HCT116 (cell line): ENCODE measurements around the gene LRRFIP1. TPM values are rescaled to one million over a fixed set of nuclear protein-coding genes. Genes with fewer than 3 reads are reported as not detected.
A peak's percentile ranks its signal among the peaks of the same experiment; 100 is the strongest.

Source experiments
- ATAC-seq: fragments of 200-7000 bp; cut with Tn5 transposase; 2 replicates; pipeline ENCODE4 v1.9.1; 2020; ENCODE audit warnings: mild to moderate bottlenecking, moderate library complexity
- BruUV-seq: library from RNA; stranded (reverse); fragments of 400-500 nt; replicated peaks from 2 replicates; lab custom pipeline; 2021; lab: Mats Ljungman, UMichigan
- CTCF ChIA-PET: fragments of 300-600 bp; sonication (Branson Sonifier 250); formaldehyde crosslinking; loops from one replicate; lab custom pipeline; 2021; ENCODE audit warnings: antibody characterized with exemption; lab: Charles Lee
- POLR2A ChIA-PET: fragments of 300-600, 350-600 bp; sonication (Branson Sonifier 250); formaldehyde crosslinking; loops from one replicate; lab custom pipeline; 2021; ENCODE audit warnings: antibody characterized with exemption; lab: Charles Lee
- RAD21 ChIA-PET, 2 experiments: fragments of 300-600 bp; sonication (Branson Sonifier 250); formaldehyde crosslinking; loops; one replicate each; lab custom pipeline; 2023; ENCODE audit warnings: low total read pairs in 2 of 2; ENCODE audit not compliant: uncharacterized antibody in 2 of 2, unreplicated experiment in 2 of 2, low non-redundant PET in 1 of 2; lab: Charles Lee
- DNase-seq: peaks from one replicate; pipeline ENCODE4 v3.0.0-alpha.2; 2010; ENCODE audit warnings: low read depth, low spot score
- H2AFZ ChIP-seq: fragments of 200-600 bp; shearing (Covaris generic), sonication (generic); 2 replicates; pipeline ENCODE4 v1.6.1; 2017; ENCODE audit warnings: low read depth, mixed run types, mixed read lengths, antibody characterized with exemption, low read length; ENCODE audit not compliant: poor library complexity, severe bottlenecking
- H3K27ac ChIP-seq: 2 replicates; pipeline ENCODE4 v1.5.1; 2012; ENCODE audit warnings: low read depth, low read length
- H3K27me3 ChIP-seq: fragments of 200-600 bp; sonication (generic); 2 replicates; pipeline ENCODE4 v1.6.1; 2016; ENCODE audit warnings: mixed run types, low read length, mixed read lengths; ENCODE audit not compliant: insufficient read depth
- H3K36me3 ChIP-seq, 2 experiments: fragments of 200-500 bp in 1 of 2; fragments of 200-600 bp in 1 of 2; sonication (Bioruptor generic) in 1 of 2; sonication (generic) in 1 of 2; 2 replicates each; pipeline versions ENCODE4 v1.5.1 to v1.6.1; 2014 to 2016; ENCODE audit warnings: low read length in 2 of 2, inconsistent platforms in 1 of 2, mixed read lengths in 1 of 2, mixed run types in 1 of 2; ENCODE audit not compliant: insufficient read depth in 2 of 2, control insufficient read depth in 1 of 2
- H3K4me1 ChIP-seq, 2 experiments: fragments of 200-600 bp in 1 of 2; sonication (generic) in 1 of 2; 2 replicates each; pipeline versions ENCODE4 v1.5.1 to v1.6.1; 2012 to 2017; ENCODE audit warnings: low read length in 2 of 2, inconsistent platforms in 1 of 2, mild to moderate bottlenecking in 1 of 2, mixed read lengths in 1 of 2, mixed run types in 1 of 2, moderate library complexity in 1 of 2; ENCODE audit not compliant: insufficient read depth in 2 of 2, control insufficient read depth in 1 of 2
- H3K4me2 ChIP-seq: fragments of 200-600 bp; sonication (generic); 2 replicates; pipeline ENCODE4 v1.6.1; 2017; ENCODE audit warnings: mixed run types, low read length, mixed read lengths
- H3K4me3 ChIP-seq, 2 experiments: fragments of 200-600 bp in 1 of 2; sonication (generic) in 1 of 2; replicated peaks in 1 of 2; 2 replicates each; pipeline ENCODE4 v1.5.1; 2011 to 2016; ENCODE audit warnings: low read length in 2 of 2, control low read depth in 1 of 2, low read depth in 1 of 2, mild to moderate bottlenecking in 1 of 2, mixed read lengths in 1 of 2, mixed run types in 1 of 2
- H3K79me2 ChIP-seq: fragments of 200-600 bp; sonication (generic); 2 replicates; pipeline ENCODE4 v1.6.1; 2017; ENCODE audit warnings: mild to moderate bottlenecking, mixed run types, low read length, moderate library complexity, mixed read lengths; ENCODE audit not compliant: insufficient read depth
- H3K9ac ChIP-seq: fragments of 200-600 bp; sonication (generic); 2 replicates; pipeline ENCODE4 v1.6.1; 2016; ENCODE audit warnings: low read length, mixed read lengths
- H3K9me2 ChIP-seq: fragments of 200-600 bp; sonication (generic), shearing (Covaris generic); 2 replicates; pipeline ENCODE4 v1.6.1; 2017; ENCODE audit warnings: mixed run types, mild to moderate bottlenecking, moderate library complexity; ENCODE audit not compliant: insufficient read depth
- H3K9me3 ChIP-seq, 2 experiments: fragments of 200-500 bp in 1 of 2; fragments of 200-600 bp in 1 of 2; sonication (Bioruptor generic) in 1 of 2; sonication (generic) in 1 of 2; 2 replicates each; pipeline ENCODE4 v1.6.1; 2014 to 2017; ENCODE audit warnings: low read length in 2 of 2, mixed read lengths in 2 of 2, inconsistent platforms in 1 of 2, low read depth in 1 of 2, mild to moderate bottlenecking in 1 of 2, mixed run types in 1 of 2, moderate library complexity in 1 of 2; ENCODE audit not compliant: control insufficient read depth in 1 of 2, insufficient read depth in 1 of 2
- H4K20me1 ChIP-seq: fragments of 200-600 bp; sonication (generic), shearing (Covaris generic); 2 replicates; pipeline ENCODE4 v1.6.1; 2017; ENCODE audit warnings: mixed run types, mild to moderate bottlenecking, moderate library complexity; ENCODE audit not compliant: insufficient read depth
- EGR1 ChIP-seq: IDR thresholded peaks from 2 replicates; pipeline ENCODE4 v1.6.1; 2012; ENCODE audit warnings: low read depth
- ELF1 ChIP-seq: IDR thresholded peaks from 2 replicates; pipeline ENCODE4 v1.6.1; 2012; ENCODE audit warnings: low read depth, borderline replicate concordance
- FOSL1 ChIP-seq: IDR thresholded peaks from 2 replicates; pipeline ENCODE4 v1.6.1; 2012; ENCODE audit warnings: low read depth
- intact Hi-C: fragments of 100-400 bp; cut with micrococcal nuclease; formaldehyde crosslinking; loops from 2 replicates; pipeline ENCODE4 v1.10.0; 2022
- total RNA-seq: library from RNA; stranded (reverse); gene quantifications from one replicate; pipeline ENCODE4 v1.2.1, GENCODE V29; 2021; ENCODE audit not compliant: unreplicated experiment

Gene LRRFIP1
- total RNA-seq, 1 experiment from 2014 or later = 76.9 TPM

- no peak overlapping the region for H3K9ac ChIP-seq
- CTCF ChIA-PET = interaction anchor here (0.8 to 1.4 kb wide), 4 partner anchors 14 to 48 kb away, joined by 3 to 4 read pairs (median 4); no protein-coding TSS in a partner anchor
- no peak overlapping the region for H3K4me3 ChIP-seq
- DNase-seq (no peak), ATAC-seq (no peak)
- intact Hi-C loops = no loop called here
- no peaks in the 10 kb centered on the region for H3K36me3 ChIP-seq
- TF ChIP-seq FOSL1 (no peak), EGR1 (no peak), ELF1 (no peak)
- peaks cover 46 to 68% of the 10 kb centered on the region in 2 experiments for H3K4me1 ChIP-seq
- no peaks in the 10 kb centered on the region for H4K20me1 ChIP-seq
- H3K79me2 ChIP-seq = peaks cover 100% of the 10 kb centered on the region
- no TSS peak for BruUV-seq
- POLR2A ChIA-PET = no interaction called here
- RAD21 ChIA-PET = no interaction called here
- H2AFZ ChIP-seq = no peak overlapping the region
- H3K9me3 ChIP-seq = no peaks in the 10 kb centered on the region
- no peak overlapping the region for H3K27ac ChIP-seq
- H3K4me2 ChIP-seq = peak overlapping the region; percentile 3
- H3K9me2 ChIP-seq = no peaks in the 10 kb centered on the region
- H3K27me3 ChIP-seq = no peaks in the 10 kb centered on the region
These were observed 70.4 kb downstream of the LRRFIP1 start for GRCh38 chr2:237697586-237698357.

GRCh38 chr2:237698358-237698694, 70.9 kb downstream of the LRRFIP1 start:
- ChIA-PET CTCF (interaction anchor here (1.2 kb wide), 1 partner anchor 47 kb away, joined by 3 read pairs; no protein-coding TSS in a partner anchor), POLR2A (no interaction called here), RAD21 (no interaction called here)
- peaks cover 100% of the 10 kb centered on the region for H3K79me2 ChIP-seq
- H3K4me2 ChIP-seq = no peak overlapping the region
- ATAC-seq (no peak), DNase-seq (no peak)
- intact Hi-C loops = no loop called here
- peaks cover 44 to 71% of the 10 kb centered on the region in 2 experiments for H3K4me1 ChIP-seq
- no peaks in the 10 kb centered on the region for H3K36me3 ChIP-seq
- H3K9ac ChIP-seq = no peak overlapping the region
- H3K9me3 ChIP-seq = no peaks in the 10 kb centered on the region
- H3K4me3 ChIP-seq = no peak overlapping the region
- no peak overlapping the region for H2AFZ ChIP-seq
- H4K20me1 ChIP-seq = no peaks in the 10 kb centered on the region
- no peaks in the 10 kb centered on the region for H3K27me3 ChIP-seq
- H3K9me2 ChIP-seq = no peaks in the 10 kb centered on the region
- H3K27ac ChIP-seq = no peak overlapping the region
- no TSS peak for BruUV-seq
- TF ChIP-seq FOSL1 = no peak
